HUES64 (cell line): Measurements from ENCODE around the gene ZCCHC24.

Source experiments
- H3K27ac ChIP-seq: 2 replicates; pipeline ENCODE4 v1.7.0; 2013; ENCODE audit warnings: low read depth, low read length, inconsistent platforms
- H3K27me3 ChIP-seq: 2 replicates; pipeline ENCODE4 v1.6.1; 2013; ENCODE audit warnings: mild to moderate bottlenecking, low read length; ENCODE audit not compliant: insufficient read depth
- H3K36me3 ChIP-seq: 2 replicates; pipeline ENCODE4 v1.6.1; 2013; ENCODE audit warnings: mild to moderate bottlenecking, low read length; ENCODE audit not compliant: insufficient read depth
- H3K4me1 ChIP-seq: 2 replicates; pipeline ENCODE4 v1.6.1; 2013; ENCODE audit warnings: mild to moderate bottlenecking, low read length, moderate library complexity; ENCODE audit not compliant: insufficient read depth
- H3K4me3 ChIP-seq: 2 replicates; pipeline ENCODE4 v1.5.1; 2013; ENCODE audit warnings: mild to moderate bottlenecking, low read length, moderate library complexity
- H3K9ac ChIP-seq: 2 replicates; pipeline ENCODE4 v1.6.1; 2013; ENCODE audit warnings: mild to moderate bottlenecking, low read depth, low read length
- H3K9me3 ChIP-seq: 2 replicates; pipeline ENCODE4 v1.6.1; 2013; ENCODE audit warnings: low read depth, low read length; ENCODE audit not compliant: insufficient read depth
- WGBS: fragments of 150-250, 120-280 bp; methylation state at CpG from one replicate; pipeline ENCODE4 v1.1.7; 2013; ENCODE audit warnings: missing lambda C conversion rate; 5-methylcytosine and 5-hydroxymethylcytosine counted together

The ZCCHC24 gene

DNA sequence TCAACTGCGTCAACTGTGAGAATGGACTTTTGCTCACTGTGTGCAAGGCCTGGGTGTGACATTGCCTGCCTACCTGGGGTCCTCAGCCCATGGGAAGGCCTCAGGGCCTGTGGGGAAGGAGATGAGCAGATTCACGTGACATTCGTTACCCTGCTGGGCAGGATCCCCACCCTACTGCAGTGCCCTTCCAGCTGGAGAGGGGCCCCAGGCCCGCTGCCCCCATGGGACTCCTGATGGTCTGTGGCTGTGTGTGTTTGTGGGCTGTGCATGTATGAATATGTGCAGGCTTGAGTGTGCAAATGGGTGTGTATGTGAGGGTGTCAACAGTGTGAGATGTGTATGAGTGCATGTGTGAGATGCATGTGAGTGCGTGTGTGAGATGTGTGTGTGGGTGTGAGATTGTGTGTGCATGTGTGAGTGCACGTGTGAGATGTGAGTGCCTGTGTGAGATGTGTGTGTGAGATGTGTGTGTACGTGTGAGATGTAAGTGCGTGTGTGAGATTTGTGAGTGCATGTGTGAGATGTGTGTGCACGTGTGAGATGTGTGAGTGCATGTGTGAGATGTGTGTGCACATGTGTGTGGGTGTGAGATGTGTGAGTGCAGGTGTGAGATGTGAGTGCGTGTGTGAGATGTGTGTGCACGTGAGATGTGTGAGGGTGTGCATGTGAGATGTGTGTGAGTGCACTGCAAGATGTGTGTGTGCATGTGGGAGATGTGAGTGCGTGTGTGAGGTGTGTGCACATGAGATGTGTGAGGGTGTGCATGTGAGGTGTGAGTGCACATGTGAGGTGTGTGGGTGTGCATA lies 68.5 kb downstream of the ZCCHC24 start:
- H3K4me1 ChIP-seq = no peaks in the 10 kb centered on the region
- no peaks in the 10 kb centered on the region for H3K9me3 ChIP-seq
- 92% methylated on average over 12 of the region's 12 CpGs for WGBS
- H3K27me3 ChIP-seq = no peaks in the 10 kb centered on the region
- no peak overlapping the region for H3K9ac ChIP-seq
- H3K36me3 ChIP-seq = no peaks in the 10 kb centered on the region
- no peak overlapping the region for H3K27ac ChIP-seq
- H3K4me3 ChIP-seq = no peak overlapping the region

DNA sequence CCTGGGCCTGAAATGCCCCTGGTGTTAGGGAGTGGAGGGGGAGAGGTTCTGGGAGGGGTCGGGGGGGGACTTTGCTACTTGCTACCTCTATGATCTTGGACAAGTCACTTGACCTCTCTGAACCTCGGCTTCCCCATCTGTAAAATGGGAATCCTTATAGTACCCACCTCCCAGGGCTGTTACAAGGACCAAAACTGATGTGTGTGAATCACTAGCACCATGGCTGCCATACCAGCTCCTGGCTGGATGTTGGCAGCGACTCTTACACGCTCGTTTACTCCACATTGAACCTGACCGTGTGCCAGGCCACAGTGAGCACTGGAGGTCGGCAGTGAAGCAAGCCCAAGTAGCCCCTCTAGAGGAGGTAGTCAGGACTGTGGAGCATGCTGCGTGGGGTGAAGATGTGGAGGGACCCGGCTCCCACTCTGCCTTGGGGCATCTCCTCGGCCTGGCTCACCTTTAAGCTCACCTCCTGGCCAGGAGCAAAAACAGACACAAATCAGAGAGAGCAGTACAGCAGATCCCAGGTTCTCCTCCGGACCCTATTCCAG lies 69.3 kb downstream of the ZCCHC24 start:
- H3K27me3 ChIP-seq = no peaks in the 10 kb centered on the region
- H3K9me3 ChIP-seq = no peaks in the 10 kb centered on the region
- WGBS = 78% methylated on average over 11 of the region's 11 CpGs
- no peak overlapping the region for H3K9ac ChIP-seq
- no peak overlapping the region for H3K4me3 ChIP-seq
- no peak overlapping the region for H3K27ac ChIP-seq
- H3K4me1 ChIP-seq = no peaks in the 10 kb centered on the region
- H3K36me3 ChIP-seq = no peaks in the 10 kb centered on the region

DNA sequence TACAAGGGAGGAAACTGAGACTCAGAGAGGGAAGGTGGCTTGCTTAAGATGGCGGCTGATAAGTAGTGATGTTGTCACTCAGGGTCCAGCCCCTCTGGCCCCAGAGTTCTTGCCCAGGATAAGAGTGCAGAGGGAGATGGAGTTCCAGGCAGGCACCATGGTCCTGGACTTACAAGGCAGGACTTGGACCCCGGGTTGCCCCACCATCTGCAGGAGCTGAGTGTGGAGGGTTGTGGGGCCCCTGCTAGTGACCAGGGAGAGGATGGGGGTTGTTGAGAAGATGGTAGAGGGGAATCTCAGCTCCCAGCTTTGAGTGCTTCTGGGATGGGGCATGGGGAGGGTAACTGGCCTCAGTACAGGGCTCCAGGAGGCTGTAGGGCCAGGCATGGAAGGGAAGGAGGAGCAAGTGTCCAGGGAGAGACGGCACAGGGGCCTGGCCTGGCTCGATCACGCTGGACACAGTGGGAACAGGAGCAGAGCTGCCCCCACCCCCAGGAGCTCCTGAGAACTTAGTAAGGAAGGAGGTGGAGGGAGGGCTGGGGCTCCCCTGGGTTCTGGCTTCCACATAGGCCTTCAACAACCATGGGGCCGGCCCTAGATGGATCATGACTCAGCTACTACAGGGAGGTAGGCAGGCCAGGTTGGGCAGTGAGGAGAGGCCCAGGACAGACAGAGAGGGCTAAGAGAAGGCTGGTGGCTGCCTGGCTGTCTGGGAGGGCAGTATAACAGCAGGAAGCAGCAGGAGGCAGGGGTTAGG lies 69.9 kb downstream of the ZCCHC24 start:
- Histone ChIP-seq H3K27me3 (no peaks in the 10 kb centered on the region), H3K9me3 (peaks cover 4% of the 10 kb centered on the region; the same call in 1 of the 2 replicates), H3K27ac (no peak overlapping the region), H3K4me1 (no peaks in the 10 kb centered on the region), H3K36me3 (no peaks in the 10 kb centered on the region), H3K9ac (no peak overlapping the region), H3K4me3 (no peak overlapping the region)
- 83% methylated on average over 6 of the region's 6 CpGs for WGBS

DNA sequence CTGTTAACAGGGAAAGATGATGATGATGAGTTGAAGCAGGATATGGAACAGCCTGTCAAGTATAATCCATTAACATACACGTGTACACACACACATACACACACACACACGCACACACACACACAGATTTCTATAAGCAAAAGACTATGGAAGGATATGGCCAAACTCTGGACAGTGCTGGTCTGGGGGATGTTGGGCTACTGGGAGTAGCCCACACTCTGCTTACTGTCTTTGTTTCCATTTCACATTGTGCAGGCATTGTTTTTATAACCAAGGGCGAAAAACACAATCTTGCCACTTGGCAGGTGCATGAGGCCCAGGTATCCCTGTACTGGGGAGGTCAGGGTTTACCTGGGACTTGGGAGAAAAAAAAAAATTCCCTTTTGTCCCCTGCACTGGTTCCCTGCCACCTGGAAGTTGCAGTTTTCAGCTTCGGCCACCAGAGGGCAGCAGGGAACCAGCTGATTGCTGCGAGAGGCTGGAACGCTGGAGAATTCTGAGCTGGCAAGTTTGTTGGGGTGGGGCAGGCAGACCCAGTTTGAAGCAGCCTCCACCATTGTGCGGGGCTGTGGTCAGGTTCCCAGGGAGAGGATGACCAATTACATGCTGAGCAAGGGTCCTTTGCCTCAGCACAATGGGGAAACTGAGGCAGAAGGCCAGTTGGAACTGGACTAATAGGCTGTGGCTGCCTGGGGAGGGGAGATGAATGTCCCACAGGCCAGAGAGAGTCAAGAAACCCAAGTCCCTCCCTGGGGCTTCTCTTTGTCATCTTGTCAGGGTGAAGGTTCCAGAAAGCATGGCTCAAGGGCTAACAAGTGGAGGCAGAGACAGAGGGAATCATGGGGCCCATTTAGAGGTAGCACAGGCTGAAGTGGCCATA lies 70.9 kb downstream of the ZCCHC24 start:
- H3K9ac ChIP-seq = no peak overlapping the region
- peaks cover 8% of the 10 kb centered on the region; the same call in 1 of the 2 replicates for H3K9me3 ChIP-seq
- no peaks in the 10 kb centered on the region for H3K27me3 ChIP-seq
- no peak overlapping the region for H3K4me3 ChIP-seq
- H3K36me3 ChIP-seq = no peaks in the 10 kb centered on the region
- no peak overlapping the region for H3K27ac ChIP-seq
- WGBS = 5% methylated on average over 5 of the region's 7 CpGs
- no peaks in the 10 kb centered on the region for H3K4me1 ChIP-seq

DNA sequence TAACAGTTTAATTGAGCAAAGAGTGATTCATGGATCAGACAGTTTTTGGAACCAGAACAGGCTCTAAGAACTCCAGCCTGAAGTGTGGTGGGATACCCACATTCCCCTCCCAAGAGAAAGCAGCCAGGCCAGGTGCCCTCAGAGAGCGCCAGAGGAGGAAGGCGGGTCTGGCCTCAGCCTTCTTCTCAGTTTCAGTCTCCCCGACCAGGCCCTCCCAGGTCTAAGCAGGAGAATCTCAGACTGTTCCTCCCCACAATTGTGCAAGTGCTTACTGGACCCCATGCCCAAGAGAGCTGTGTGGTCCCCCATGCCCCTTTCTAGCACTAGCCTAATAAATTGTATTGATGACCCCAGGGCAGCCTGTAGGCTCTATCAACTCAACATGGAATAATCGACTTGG lies 72.6 kb downstream of the ZCCHC24 start:
- Histone ChIP-seq H3K27me3 (no peaks in the 10 kb centered on the region), H3K4me1 (no peaks in the 10 kb centered on the region), H3K4me3 (no peak overlapping the region), H3K9me3 (peaks cover 8% of the 10 kb centered on the region; the same call in 1 of the 2 replicates), H3K9ac (no peak overlapping the region), H3K27ac (no peak overlapping the region), H3K36me3 (no peaks in the 10 kb centered on the region)
- WGBS = 88% methylated on average over 3 of the region's 4 CpGs

DNA sequence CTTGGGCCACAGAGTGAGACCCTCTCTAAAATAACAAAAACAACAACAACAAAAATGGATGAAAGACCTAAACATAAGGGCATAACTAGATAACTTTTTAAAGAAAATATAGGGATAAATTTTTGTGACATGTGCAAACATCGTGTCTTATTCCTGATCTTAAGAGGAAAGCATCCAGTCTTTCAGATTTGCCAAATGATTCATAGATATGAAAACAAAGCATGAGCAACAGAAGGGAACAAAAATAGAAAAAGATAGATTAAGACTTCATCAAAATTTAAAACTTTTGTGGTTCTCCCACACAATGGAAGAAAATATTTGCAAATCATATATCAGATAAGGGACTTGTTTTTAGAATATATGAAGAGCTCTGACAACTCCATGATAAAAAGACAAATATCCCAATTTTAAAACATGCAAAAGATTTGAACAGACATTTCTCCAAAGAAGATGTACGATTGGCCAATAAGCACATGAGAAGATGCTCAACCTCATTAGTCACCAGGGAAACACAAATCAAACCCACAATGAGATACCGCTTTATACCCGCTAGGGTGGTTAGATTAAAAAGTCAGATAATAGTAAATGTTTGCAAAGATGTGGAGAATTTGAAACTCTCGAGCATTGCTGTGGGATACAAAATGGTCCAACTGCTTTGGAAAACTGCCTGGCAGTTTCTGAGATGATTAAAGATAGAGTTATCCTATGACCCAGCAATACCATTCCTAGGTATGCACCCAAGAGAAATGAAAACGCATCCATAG lies 77.8 kb downstream of the ZCCHC24 start:
- no peaks in the 10 kb centered on the region for H3K36me3 ChIP-seq

DNA sequence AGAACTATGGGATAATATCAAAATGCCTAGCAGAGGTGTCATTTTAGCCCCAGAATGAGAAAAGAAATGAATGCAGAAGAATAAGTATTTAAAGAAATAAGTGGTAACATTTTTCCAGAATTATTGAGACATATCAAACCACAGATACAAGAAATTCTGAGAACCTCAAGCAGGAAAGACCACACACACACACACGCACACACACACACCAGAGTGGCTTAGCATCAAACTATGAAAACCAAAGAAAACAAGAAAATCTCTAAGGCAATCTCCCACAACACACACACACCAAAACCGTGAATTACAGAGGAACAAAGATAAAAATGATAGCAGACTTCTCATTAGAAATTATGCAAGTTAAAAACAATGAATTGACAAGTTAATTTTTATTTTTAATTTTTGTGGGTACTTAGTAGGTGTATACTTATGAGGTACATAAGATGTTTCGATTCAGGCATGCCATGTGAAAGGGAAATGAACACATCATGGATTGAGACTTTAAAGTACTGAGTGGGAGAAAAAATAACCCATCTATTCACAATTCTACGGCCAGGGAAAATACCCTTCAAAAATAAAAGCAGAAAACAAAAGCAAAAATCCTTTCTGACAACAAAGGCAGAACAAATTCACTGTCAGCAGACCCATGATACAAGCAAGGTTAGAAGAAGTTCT lies 83.6 kb downstream of the ZCCHC24 start:
- no peak overlapping the region for H3K27ac ChIP-seq
- 91% methylated on average over 3 of the region's 4 CpGs for WGBS
- H3K9ac ChIP-seq = no peak overlapping the region
- no peaks in the 10 kb centered on the region for H3K27me3 ChIP-seq
- H3K4me3 ChIP-seq = no peak overlapping the region
- H3K9me3 ChIP-seq = no peaks in the 10 kb centered on the region
- H3K36me3 ChIP-seq = no peaks in the 10 kb centered on the region
- no peaks in the 10 kb centered on the region for H3K4me1 ChIP-seq

More for the DNA sequence above, 77.8 kb downstream of the ZCCHC24 start:
- Histone ChIP-seq H3K9ac (no peak overlapping the region), H3K9me3 (peaks cover 8% of the 10 kb centered on the region; the same call in 1 of the 2 replicates), H3K4me1 (no peaks in the 10 kb centered on the region), H3K4me3 (no peak overlapping the region), H3K27me3 (no peaks in the 10 kb centered on the region), H3K27ac (no peak overlapping the region)
- WGBS = 90% methylated on average over 6 of the region's 6 CpGs

DNA sequence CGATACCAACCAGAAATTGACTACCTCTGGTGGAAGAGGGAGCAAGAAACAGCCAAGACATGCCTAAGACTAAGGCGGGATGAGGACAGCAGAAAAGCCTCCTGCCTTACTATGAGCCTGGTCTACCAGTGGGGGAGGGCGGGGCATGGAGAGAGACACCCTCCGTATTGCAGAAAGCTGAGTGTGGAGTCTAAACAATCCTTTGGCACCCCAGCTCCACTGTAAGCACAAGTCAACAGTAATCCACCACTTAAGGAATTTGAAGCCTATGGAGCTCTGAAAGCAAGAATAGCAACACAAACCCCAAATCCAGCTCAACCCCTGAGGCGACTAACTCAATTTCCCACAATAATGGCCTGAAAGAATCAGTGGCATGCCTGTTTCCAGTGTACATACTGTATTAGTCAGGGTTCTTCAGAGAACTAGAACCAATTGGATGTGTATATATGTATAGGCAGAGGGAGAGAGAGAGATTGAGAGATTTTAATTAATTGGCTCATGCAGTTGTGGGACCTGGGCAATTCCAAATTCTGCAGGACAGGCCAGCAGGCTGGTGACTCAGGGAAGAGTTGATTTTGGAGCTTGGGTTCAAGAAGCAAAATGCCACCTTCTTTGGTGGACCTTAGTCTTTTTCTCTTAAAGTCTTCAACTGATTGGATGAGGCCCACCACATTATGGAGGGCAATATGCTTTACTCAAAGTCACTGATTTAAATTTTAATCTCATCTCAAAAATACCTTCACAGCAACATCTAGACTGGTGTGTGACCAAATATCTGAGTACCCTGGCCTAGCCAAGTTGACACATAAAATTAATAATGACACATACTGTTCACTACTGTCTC lies 84.7 kb downstream of the ZCCHC24 start:
- no peak overlapping the region for H3K4me3 ChIP-seq
- no peaks in the 10 kb centered on the region for H3K4me1 ChIP-seq
- H3K27ac ChIP-seq = no peak overlapping the region
- H3K9me3 ChIP-seq = no peaks in the 10 kb centered on the region
- 94% methylated on average over 5 of the region's 5 CpGs for WGBS
- no peaks in the 10 kb centered on the region for H3K27me3 ChIP-seq
- H3K36me3 ChIP-seq = no peaks in the 10 kb centered on the region
- no peak overlapping the region for H3K9ac ChIP-seq

DNA sequence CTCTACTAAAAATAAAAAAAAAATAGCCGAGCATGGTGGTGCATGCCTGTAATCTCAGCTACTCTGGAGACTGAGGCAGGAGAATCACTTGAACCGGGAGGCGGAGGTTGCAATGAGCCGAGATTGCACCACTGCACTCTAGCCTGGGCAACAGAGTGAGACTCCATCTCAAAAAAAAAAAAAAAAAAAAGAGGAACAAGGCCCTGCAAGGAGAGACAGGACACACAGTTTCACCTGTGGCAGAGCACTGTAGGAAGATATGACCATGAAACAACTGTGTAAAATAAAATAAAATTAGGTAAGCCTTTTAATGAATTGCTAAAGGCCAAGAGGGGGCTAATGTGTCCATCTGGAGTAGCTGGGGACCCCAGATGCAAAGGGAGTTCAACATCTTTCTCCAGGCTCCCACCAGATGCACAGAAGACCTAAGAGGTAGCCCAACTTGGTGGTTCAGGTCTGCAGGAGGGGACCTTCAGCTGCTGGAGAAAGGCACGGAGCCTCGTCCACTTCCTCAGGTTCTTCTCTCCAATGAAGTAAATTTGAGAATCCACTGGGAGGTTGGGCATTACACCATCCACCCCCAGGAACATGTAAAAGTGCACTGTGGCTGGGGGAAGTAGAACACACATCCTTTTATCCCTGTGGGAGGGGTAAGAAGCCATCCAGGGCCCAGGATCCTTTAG lies 85.5 kb downstream of the ZCCHC24 start:
- no peak overlapping the region for H3K27ac ChIP-seq
- no peak overlapping the region for H3K9ac ChIP-seq
- no peaks in the 10 kb centered on the region for H3K27me3 ChIP-seq
- H3K9me3 ChIP-seq = no peaks in the 10 kb centered on the region
- WGBS = 96% methylated on average over 6 of the region's 6 CpGs
- no peak overlapping the region for H3K4me3 ChIP-seq
- 0 out of 2 replicates have a peak, but pooled peaks cover 3% of the 10 kb centered on the region for H3K36me3 ChIP-seq
- no peaks in the 10 kb centered on the region for H3K4me1 ChIP-seq
